HepG2 (cell line): Measurements from ENCODE around the gene MYLK.

ENCODE experiments used
- KLF16 ChIP-seq, 2 experiments: sonication (generic) in 1 of 2; formaldehyde crosslinking in 1 of 2; IDR thresholded peaks; 2 replicates each; pipeline versions ENCODE4 v1.6.1 to v1.8.0; 2016 to 2023; ENCODE audit warnings: missing genetic modification reagents in 2 of 2, missing compliant biosample characterization in 1 of 2
- ZBTB7A ChIP-seq: sonication (generic); formaldehyde crosslinking; IDR thresholded peaks from 2 replicates; pipeline ENCODE4 v1.8.0; 2022; ENCODE audit warnings: mild to moderate bottlenecking, missing genetic modification reagents
- ZNF282 ChIP-seq: fragments of 450-650 bp; IDR thresholded peaks from 2 replicates; pipeline ENCODE4 v1.6.1; 2018; ENCODE audit not compliant: partially characterized antibody
- TF ChIP-seq, protein P1 (sequence below): sonication (generic); formaldehyde crosslinking; IDR thresholded peaks from 2 replicates; pipeline ENCODE4 v1.4.0; 2020; ENCODE audit warnings: mild to moderate bottlenecking, missing genetic modification reagents

GRCh38 chr3:123590685-123591450 is 293.3 kb downstream of the MYLK start:
- TF ChIP-seq ZNF282 (no peak), ZBTB7A (CRISPR knock-in tag) (no peak), KLF16 (CRISPR knock-in tag; IDR thresholded peaks at IDR 0.05) (no peak)
- TF ChIP-seq, protein P1, sequence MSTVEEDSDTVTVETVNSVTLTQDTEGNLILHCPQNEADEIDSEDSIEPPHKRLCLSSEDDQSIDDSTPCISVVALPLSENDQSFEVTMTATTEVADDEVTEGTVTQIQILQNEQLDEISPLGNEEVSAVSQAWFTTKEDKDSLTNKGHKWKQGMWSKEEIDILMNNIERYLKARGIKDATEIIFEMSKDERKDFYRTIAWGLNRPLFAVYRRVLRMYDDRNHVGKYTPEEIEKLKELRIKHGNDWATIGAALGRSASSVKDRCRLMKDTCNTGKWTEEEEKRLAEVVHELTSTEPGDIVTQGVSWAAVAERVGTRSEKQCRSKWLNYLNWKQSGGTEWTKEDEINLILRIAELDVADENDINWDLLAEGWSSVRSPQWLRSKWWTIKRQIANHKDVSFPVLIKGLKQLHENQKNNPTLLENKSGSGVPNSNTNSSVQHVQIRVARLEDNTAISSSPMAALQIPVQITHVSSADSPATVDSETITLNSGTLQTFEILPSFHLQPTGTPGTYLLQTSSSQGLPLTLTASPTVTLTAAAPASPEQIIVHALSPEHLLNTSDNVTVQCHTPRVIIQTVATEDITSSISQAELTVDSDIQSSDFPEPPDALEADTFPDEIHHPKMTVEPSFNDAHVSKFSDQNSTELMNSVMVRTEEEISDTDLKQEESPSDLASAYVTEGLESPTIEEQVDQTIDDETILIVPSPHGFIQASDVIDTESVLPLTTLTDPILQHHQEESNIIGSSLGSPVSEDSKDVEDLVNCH = no peak
